GM12878 (cell line): Measurements from ENCODE around the gene MRPL55. TPM values are rescaled to one million over a fixed set of nuclear protein-coding genes. Genes with fewer than 3 reads are reported as not detected.

Experiments
- ATAC-seq: fragments of 200-7000 bp; cut with Tn5 transposase; 3 replicates; pipeline ENCODE4 v1.9.1; 2020; ENCODE audit warnings: mild to moderate bottlenecking, moderate library complexity
- BruUV-seq: library from RNA; stranded (reverse); fragments of 400-500 nt; replicated peaks from 2 replicates; lab custom pipeline; 2021; lab: Mats Ljungman, UMichigan
- CTCF ChIA-PET: fragments of 300-600 bp; sonication (Branson Sonifier 250); formaldehyde crosslinking; extraction: SDS; loops from one replicate; lab custom pipeline; 2021; ENCODE audit warnings: inconsistent platforms; lab: Yijun Ruan, JAX
- POLR2A ChIA-PET: fragments of 350-600 bp; formaldehyde crosslinking; extraction: SDS; loops from one replicate; lab custom pipeline; 2021; ENCODE audit warnings: inconsistent platforms; lab: Charles Lee
- RAD21 ChIA-PET: fragments of 300-600 bp; sonication (Branson Sonifier 250); formaldehyde crosslinking; loops from one replicate; lab custom pipeline; 2023; ENCODE audit warnings: antibody characterized with exemption; ENCODE audit not compliant: unreplicated experiment; lab: Charles Lee
- SMC1A ChIA-PET: fragments of 300-600 bp; sonication (Branson Sonifier 250); formaldehyde crosslinking; loops from one replicate; lab custom pipeline; 2023; ENCODE audit not compliant: unreplicated experiment, uncharacterized antibody; lab: Charles Lee
- DNase-seq: peaks from one replicate; pipeline ENCODE4 v3.0.0-alpha.2; 2011; ENCODE audit warnings: low read depth, low spot score
- FAIRE-seq: peaks from 3 replicates; lab custom pipeline; 2011; peaks lifted over from hg19 to GRCh38; lab: Jason Lieb, UNC
- H2AFZ ChIP-seq: 2 replicates; pipeline ENCODE4 v1.6.0; 2011; ENCODE audit warnings: low read depth, low read length, control low read depth; ENCODE audit not compliant: control insufficient read depth
- H3K27ac ChIP-seq: 2 replicates; pipeline ENCODE4 v1.5.1; 2011; ENCODE audit warnings: control low read depth; ENCODE audit not compliant: control insufficient read depth, insufficient read depth
- H3K27me3 ChIP-seq, 2 experiments: replicated peaks in 1 of 2; 2 replicates each; pipeline versions ENCODE4 v1.6.0 to v1.6.1; 2011; ENCODE audit warnings: low read length in 1 of 2; ENCODE audit not compliant: control insufficient read depth in 2 of 2, insufficient read depth in 2 of 2
- H3K36me3 ChIP-seq, 2 experiments: 2 replicates each; pipeline ENCODE4 v1.5.1; 2011; ENCODE audit warnings: low read length in 1 of 2; ENCODE audit not compliant: control insufficient read depth in 2 of 2, insufficient read depth in 2 of 2
- H3K4me1 ChIP-seq: 2 replicates; pipeline ENCODE4 v1.6.1; 2011; ENCODE audit warnings: mild to moderate bottlenecking, low read length, moderate library complexity, mixed read lengths; ENCODE audit not compliant: control insufficient read depth, insufficient read depth
- H3K4me2 ChIP-seq: 2 replicates; pipeline ENCODE4 v1.6.0; 2011; ENCODE audit warnings: control low read depth; ENCODE audit not compliant: control insufficient read depth, insufficient read depth
- H3K4me3 ChIP-seq: fragments of 200-600 bp; sonication (generic); 2 replicates; pipeline ENCODE4 v1.5.1; 2016
- H3K79me2 ChIP-seq: 2 replicates; pipeline ENCODE4 v1.6.0; 2011; ENCODE audit warnings: low read length; ENCODE audit not compliant: control insufficient read depth, insufficient read depth
- H3K9ac ChIP-seq: 2 replicates; pipeline ENCODE4 v1.8.0; 2011; ENCODE audit warnings: low read length, control low read depth, mixed read lengths; ENCODE audit not compliant: control insufficient read depth, insufficient read depth
- H3K9me3 ChIP-seq: replicated peaks from 3 replicates; pipeline ENCODE4 v1.5.1; 2011; ENCODE audit warnings: mild to moderate bottlenecking, low read length; ENCODE audit not compliant: control insufficient read depth, insufficient read depth
- H4K20me1 ChIP-seq: 2 replicates; pipeline ENCODE4 v1.6.0; 2011; ENCODE audit not compliant: control insufficient read depth, insufficient read depth
- CBFB ChIP-seq: IDR thresholded peaks from 2 replicates; pipeline ENCODE4 v1.6.1; 2016; ENCODE audit warnings: antibody characterized with exemption, low read depth
- IKZF1 ChIP-seq: fragments of 450-650 bp; conservative IDR thresholded peaks from 2 replicates; pipeline ENCODE4 v1.6.1; 2017; ENCODE audit warnings: antibody characterized with exemption, mild to moderate bottlenecking
- NR2C2 ChIP-seq: IDR thresholded peaks from 2 replicates; pipeline ENCODE4 v1.6.1; 2011; ENCODE audit warnings: borderline replicate concordance, low read depth; ENCODE audit not compliant: control insufficient read depth, insufficient read length
- SREBF2 ChIP-seq: IDR thresholded peaks from 2 replicates; pipeline ENCODE4 v1.6.1; 2012; ENCODE audit warnings: mild to moderate bottlenecking, low read length
- ZNF207 ChIP-seq: fragments of 450-650 bp; IDR thresholded peaks from 2 replicates; pipeline ENCODE4 v1.6.1; 2014; ENCODE audit warnings: antibody characterized with exemption, mild to moderate bottlenecking, borderline replicate concordance
- WGBS: methylation state at CpG from one replicate; pipeline ENCODE4 v1.1.6; 2016; ENCODE audit warnings: low lambda C conversion rate; ENCODE audit not compliant: insufficient replicate concordance, insufficient coverage; ENCODE audit errors: missing lambda C conversion rate; 5-methylcytosine and 5-hydroxymethylcytosine counted together
- in situ Hi-C: fragments of 300-500 bp; cut with MboI; formaldehyde crosslinking; loops from 9 replicates; pipeline ENCODE4 v1.14.3; 2018; ENCODE audit warnings: mixed read lengths
- intact Hi-C: fragments of 100-400 bp; cut with micrococcal nuclease; formaldehyde crosslinking; loops from one replicate; pipeline ENCODE4 v1.14.2; 2022; ENCODE audit not compliant: unreplicated experiment
- polyA plus RNA-seq, 11 experiments: library from polyadenylated mRNA; depleted of rRNA in 4 of 11; unstranded in 6 of 11; stranded (reverse) in 5 of 11; fragments of >200 nt; fragmentation: Nextera tagmentation in 4 of 11; fragmentation: Illumina TruSeq in 1 of 11; extraction: Ambion mirVana in 4 of 11; extraction: Trizol in 1 of 11; gene quantifications; 1 replicate in 1 of 11; 2 replicates in 10 of 11; pipeline versions ENCODE4 v1.2.1 to v1.2.3, GENCODE V29; 2011 to 2016; ENCODE audit warnings: inconsistent platforms in 2 of 11, missing spikeins in 2 of 11, low read depth in 1 of 11
- total RNA-seq, 4 experiments: library from RNA; depleted of rRNA in 3 of 4; stranded (reverse); fragments of >200 nt in 3 of 4; fragmentation: Illumina TruSeq in 1 of 4; extraction: Trizol in 1 of 4; gene quantifications; 2 replicates each; pipeline versions ENCODE4 v1.2.1 to v1.2.3, GENCODE V29; 2013 to 2021

Gene MRPL55
- total and polyA plus RNA-seq, 10 of the 15 experiments (the other 5 are each of a cell fraction or from before 2014, with no cell fraction given) = 15.1 to 143 (median 55.8) TPM

GRCh38 chr1:228146417-228147150, 37.5 kb upstream of the MRPL55 start (continued):
- TF ChIP-seq NR2C2 = no peak
- no peak for TF ChIP-seq SREBF2
- no peak for TF ChIP-seq CBFB
- no peak for TF ChIP-seq IKZF1

- in situ Hi-C loops (no loop called here), intact Hi-C loops (no loop called here)
- ATAC-seq = no peak
- Histone ChIP-seq H3K4me3 (no peak overlapping the region), H3K4me2 (no peak overlapping the region), H3K4me1 (peaks cover 12% of the 10 kb centered on the region), H3K27me3 (no peaks in the 10 kb centered on the region), H2AFZ (no peak overlapping the region), H3K9me3 (no peaks in the 10 kb centered on the region), H3K79me2 (peaks cover 49% of the 10 kb centered on the region), H3K9ac (no peak overlapping the region), H4K20me1 (peaks cover 6% of the 10 kb centered on the region; the same call in 1 of the 2 replicates), H3K27ac (no peak overlapping the region), H3K36me3 (peaks cover 8 to 17% of the 10 kb centered on the region in 2 experiments; a peak in 3 of 4 replicates)
- BruUV-seq = no TSS peak
- CTCF ChIA-PET = no interaction called here
- no peak for TF ChIP-seq ZNF207
- POLR2A ChIA-PET = no interaction called here
- no peak for DNase-seq
- WGBS = 92% methylated on average over 30 of the region's 31 CpGs
- RAD21 ChIA-PET = no interaction called here
- no peak for FAIRE-seq
- SMC1A ChIA-PET = no interaction called here
These were observed 36.6 kb upstream of the MRPL55 start for GRCh38 chr1:228145463-228146416.
